ENCODE measurements around the gene STEAP4. TPM values are rescaled to one million over a fixed set of nuclear protein-coding genes. Genes with fewer than 3 reads are reported as not detected.
"Not testable (repeated sequence)": the region's sequence is repeated elsewhere in the genome, so short reads cannot be mapped to it uniquely, and the experiment has no call there.

The STEAP4 gene
- total and polyA plus RNA-seq, 4 donors, result 3.7 to 43.8 (median 12.8) TPM

DNA sequence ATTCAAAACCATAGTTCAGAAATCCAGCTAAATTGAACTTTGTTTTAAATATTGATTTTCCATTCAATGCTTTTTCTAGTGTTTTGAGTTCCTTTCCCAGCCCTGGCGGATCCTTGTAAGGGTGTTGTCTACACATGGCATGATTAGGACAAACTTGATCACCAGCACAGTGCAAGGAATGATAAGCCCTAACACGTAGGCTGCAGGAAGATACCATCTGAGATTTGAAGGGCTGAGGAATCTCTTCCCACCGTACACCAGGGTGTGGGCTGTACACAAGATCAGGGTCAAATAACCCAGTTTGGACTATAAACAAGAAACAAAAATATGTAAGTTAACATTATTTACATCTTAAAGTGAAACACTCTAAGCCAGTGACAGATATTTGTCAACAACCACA is 27.4 kb downstream of the STEAP4 start:
- no peak overlapping the region for H3K4me3 ChIP-seq (ENCODE audit: low read depth in 1 of 3, low read length in 3 of 3)
- H3K4me1 ChIP-seq (ENCODE audit: control insufficient read depth in 4 of 4, insufficient read depth in 4 of 4, low read length in 3 of 4), result no peaks in the 10 kb centered on the region
- H3K9ac ChIP-seq (ENCODE audit: low read depth in 1 of 2, low read length in 2 of 2), result no peak overlapping the region
- no peaks in the 10 kb centered on the region for H3K27me3 ChIP-seq (ENCODE audit: control insufficient read depth in 4 of 4, insufficient read depth in 4 of 4, low read length in 3 of 4)
- H3K27ac ChIP-seq (ENCODE audit: low read depth in 1 of 2, low read length in 2 of 2), result no peak overlapping the region
- 74% methylated on average over 3 of the region's 3 CpGs for WGBS
- no peaks in the 10 kb centered on the region for H3K9me3 ChIP-seq (ENCODE audit: control insufficient read depth in 4 of 4, low read length in 3 of 4)
- no peak for DNase-seq (ENCODE audit: low spot score)
- no peaks in the 10 kb centered on the region for H3K36me3 ChIP-seq (ENCODE audit: control insufficient read depth in 4 of 4, insufficient read depth in 3 of 4, low read depth in 1 of 4, low read length in 3 of 4)
- TF ChIP-seq RXRA (IDR thresholded peaks at IDR 0.05) (no peak), HNF4G (IDR thresholded peaks at IDR 0.05) (no peak), HNF4A (conservative IDR thresholded peaks at IDR 0.05) (no peak), GABPA (IDR thresholded peaks at IDR 0.05 in 1 of 2, conservative IDR thresholded peaks at IDR 0.05 in 1 of 2) (no peak)
- TF ChIP-seq, protein P1, sequence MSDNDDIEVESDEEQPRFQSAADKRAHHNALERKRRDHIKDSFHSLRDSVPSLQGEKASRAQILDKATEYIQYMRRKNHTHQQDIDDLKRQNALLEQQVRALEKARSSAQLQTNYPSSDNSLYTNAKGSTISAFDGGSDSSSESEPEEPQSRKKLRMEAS (IDR thresholded peaks at IDR 0.05), result no peak

DNA sequence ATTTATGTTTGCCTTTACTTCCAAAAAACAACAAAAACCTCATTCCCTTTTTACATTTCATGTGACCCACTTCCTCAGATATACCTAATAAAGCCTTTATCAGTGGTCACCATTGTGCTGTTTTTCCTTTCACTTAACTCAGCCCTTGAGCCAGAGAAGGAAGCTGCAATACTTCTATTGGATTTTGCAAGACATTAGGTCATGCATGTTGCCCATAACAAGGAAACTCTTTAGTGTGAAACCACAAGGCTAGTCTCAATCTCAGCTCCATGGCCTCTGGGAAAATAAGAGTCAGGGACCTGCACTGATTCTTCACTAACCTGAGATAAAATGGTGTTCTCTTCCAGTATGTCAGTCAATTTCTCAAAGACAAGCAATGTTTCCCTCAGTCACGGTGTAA is 27.8 kb downstream of the STEAP4 start:
- H3K9ac ChIP-seq (ENCODE audit: low read depth in 1 of 2, low read length in 2 of 2), result no peak overlapping the region
- 92% methylated on average over 1 of the region's 1 CpG for WGBS
- no peaks in the 10 kb centered on the region for H3K9me3 ChIP-seq (ENCODE audit: control insufficient read depth in 4 of 4, low read length in 3 of 4)
- H3K4me1 ChIP-seq (ENCODE audit: control insufficient read depth in 4 of 4, insufficient read depth in 4 of 4, low read length in 3 of 4), result no peaks in the 10 kb centered on the region
- no peak overlapping the region for H3K4me3 ChIP-seq (ENCODE audit: low read depth in 1 of 3, low read length in 3 of 3)
- no peak overlapping the region for H3K27ac ChIP-seq (ENCODE audit: low read depth in 1 of 2, low read length in 2 of 2)
- DNase-seq (ENCODE audit: low spot score), result no peak
- no peaks in the 10 kb centered on the region for H3K36me3 ChIP-seq (ENCODE audit: control insufficient read depth in 4 of 4, insufficient read depth in 3 of 4, low read depth in 1 of 4, low read length in 3 of 4)
- TF ChIP-seq, protein P1 (IDR thresholded peaks at IDR 0.05), result peak; percentile 10
- no peak for TF ChIP-seq NR2F2 (IDR thresholded peaks at IDR 0.05)
- TF ChIP-seq, protein P2, sequence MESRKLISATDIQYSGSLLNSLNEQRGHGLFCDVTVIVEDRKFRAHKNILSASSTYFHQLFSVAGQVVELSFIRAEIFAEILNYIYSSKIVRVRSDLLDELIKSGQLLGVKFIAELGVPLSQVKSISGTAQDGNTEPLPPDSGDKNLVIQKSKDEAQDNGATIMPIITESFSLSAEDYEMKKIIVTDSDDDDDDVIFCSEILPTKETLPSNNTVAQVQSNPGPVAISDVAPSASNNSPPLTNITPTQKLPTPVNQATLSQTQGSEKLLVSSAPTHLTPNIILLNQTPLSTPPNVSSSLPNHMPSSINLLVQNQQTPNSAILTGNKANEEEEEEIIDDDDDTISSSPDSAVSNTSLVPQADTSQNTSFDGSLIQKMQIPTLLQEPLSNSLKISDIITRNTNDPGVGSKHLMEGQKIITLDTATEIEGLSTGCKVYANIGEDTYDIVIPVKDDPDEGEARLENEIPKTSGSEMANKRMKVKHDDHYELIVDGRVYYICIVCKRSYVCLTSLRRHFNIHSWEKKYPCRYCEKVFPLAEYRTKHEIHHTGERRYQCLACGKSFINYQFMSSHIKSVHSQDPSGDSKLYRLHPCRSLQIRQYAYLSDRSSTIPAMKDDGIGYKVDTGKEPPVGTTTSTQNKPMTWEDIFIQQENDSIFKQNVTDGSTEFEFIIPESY (IDR thresholded peaks at IDR 0.05), result no peak
- TF ChIP-seq, protein P3, sequence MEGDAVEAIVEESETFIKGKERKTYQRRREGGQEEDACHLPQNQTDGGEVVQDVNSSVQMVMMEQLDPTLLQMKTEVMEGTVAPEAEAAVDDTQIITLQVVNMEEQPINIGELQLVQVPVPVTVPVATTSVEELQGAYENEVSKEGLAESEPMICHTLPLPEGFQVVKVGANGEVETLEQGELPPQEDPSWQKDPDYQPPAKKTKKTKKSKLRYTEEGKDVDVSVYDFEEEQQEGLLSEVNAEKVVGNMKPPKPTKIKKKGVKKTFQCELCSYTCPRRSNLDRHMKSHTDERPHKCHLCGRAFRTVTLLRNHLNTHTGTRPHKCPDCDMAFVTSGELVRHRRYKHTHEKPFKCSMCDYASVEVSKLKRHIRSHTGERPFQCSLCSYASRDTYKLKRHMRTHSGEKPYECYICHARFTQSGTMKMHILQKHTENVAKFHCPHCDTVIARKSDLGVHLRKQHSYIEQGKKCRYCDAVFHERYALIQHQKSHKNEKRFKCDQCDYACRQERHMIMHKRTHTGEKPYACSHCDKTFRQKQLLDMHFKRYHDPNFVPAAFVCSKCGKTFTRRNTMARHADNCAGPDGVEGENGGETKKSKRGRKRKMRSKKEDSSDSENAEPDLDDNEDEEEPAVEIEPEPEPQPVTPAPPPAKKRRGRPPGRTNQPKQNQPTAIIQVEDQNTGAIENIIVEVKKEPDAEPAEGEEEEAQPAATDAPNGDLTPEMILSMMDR (IDR thresholded peaks at IDR 0.05; ENCODE audit: low read depth, low read length, missing input control), result no peak
- no peak for TF ChIP-seq JUND (IDR thresholded peaks at IDR 0.05)
- TF ChIP-seq RAD21 (IDR thresholded peaks at IDR 0.05), result no peak
- no peaks in the 10 kb centered on the region for H3K27me3 ChIP-seq (ENCODE audit: control insufficient read depth in 4 of 4, insufficient read depth in 4 of 4, low read length in 3 of 4)

DNA sequence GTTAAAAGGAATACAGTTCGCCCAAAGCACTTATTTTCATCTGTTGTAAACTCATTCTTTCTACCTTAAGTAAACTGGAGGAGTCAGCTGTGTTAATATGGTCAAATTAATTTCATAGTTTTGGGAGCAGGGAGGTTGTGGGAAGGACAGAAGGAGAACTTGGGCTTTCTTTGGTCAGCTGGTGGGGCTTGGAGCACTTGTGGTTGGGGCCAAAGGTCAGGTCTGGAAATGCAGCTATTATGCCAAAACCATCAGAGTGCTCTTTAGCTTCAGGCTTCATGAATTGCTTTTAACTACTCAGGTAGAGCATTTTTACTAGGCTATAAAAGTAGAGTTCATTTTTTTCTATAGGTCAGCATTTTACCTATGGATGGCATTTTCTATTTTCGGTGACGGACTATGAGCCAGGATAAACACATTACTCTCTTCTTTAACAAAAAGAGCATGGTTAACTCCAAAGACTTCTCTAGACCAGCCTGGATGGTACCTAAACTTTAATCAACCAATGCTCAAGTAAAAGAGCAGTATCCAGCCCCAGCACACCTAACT is 30.0 kb downstream of the STEAP4 start:
- no peaks in the 10 kb centered on the region for H3K9me3 ChIP-seq (ENCODE audit: control insufficient read depth in 4 of 4, low read length in 3 of 4)
- DNase-seq (ENCODE audit: low spot score), result no peak
- H3K27me3 ChIP-seq (ENCODE audit: control insufficient read depth in 4 of 4, insufficient read depth in 4 of 4, low read length in 3 of 4), result no peaks in the 10 kb centered on the region
- no peak overlapping the region for H3K4me3 ChIP-seq (ENCODE audit: low read depth in 1 of 3, low read length in 3 of 3)
- TF ChIP-seq TAF1 (conservative IDR thresholded peaks at IDR 0.05) (no peak), YY1 (IDR thresholded peaks at IDR 0.05) (no peak), HNF4A (conservative IDR thresholded peaks at IDR 0.05) (peak; percentile 16 to 40), GABPA (IDR thresholded peaks at IDR 0.05 in 1 of 2, conservative IDR thresholded peaks at IDR 0.05 in 1 of 2) (no peak)
- no peaks in the 10 kb centered on the region for H3K4me1 ChIP-seq (ENCODE audit: control insufficient read depth in 4 of 4, insufficient read depth in 4 of 4, low read length in 3 of 4)
- no peaks in the 10 kb centered on the region for H3K36me3 ChIP-seq (ENCODE audit: control insufficient read depth in 4 of 4, insufficient read depth in 3 of 4, low read depth in 1 of 4, low read length in 3 of 4)
- 88% methylated on average over 3 of the region's 3 CpGs for WGBS
- no peak overlapping the region for H3K27ac ChIP-seq (ENCODE audit: low read depth in 1 of 2, low read length in 2 of 2)
- no peak overlapping the region for H3K9ac ChIP-seq (ENCODE audit: low read depth in 1 of 2, low read length in 2 of 2)

DNA sequence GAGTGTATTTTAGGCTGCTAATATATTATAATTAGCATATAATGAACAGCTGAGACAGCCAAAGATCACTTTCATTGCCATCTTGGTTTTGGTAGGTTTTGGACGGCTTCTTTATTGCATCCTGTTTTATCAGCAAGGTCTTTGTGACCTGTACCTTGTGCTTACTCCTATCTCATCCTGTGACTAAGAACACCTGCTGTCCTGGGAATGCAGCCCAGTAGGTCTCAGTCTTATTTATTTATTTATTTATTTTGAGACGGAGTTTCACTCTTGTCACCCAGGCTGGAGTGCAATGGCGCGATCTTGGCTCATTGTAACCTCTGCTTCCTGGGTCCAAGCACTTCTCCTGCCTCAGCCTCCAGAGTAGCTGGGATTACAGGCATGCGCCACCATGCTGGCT is 31.8 kb downstream of the STEAP4 start:
- not testable (repeated sequence) for H3K4me1 ChIP-seq (ENCODE audit: control insufficient read depth in 4 of 4, insufficient read depth in 4 of 4, low read length in 3 of 4); H3K36me3 ChIP-seq (ENCODE audit: control insufficient read depth in 4 of 4, insufficient read depth in 3 of 4, low read depth in 1 of 4, low read length in 3 of 4); H3K27ac ChIP-seq (ENCODE audit: low read depth in 1 of 2, low read length in 2 of 2); H3K9me3 ChIP-seq (ENCODE audit: control insufficient read depth in 4 of 4, low read length in 3 of 4); H3K9ac ChIP-seq (ENCODE audit: low read depth in 1 of 2, low read length in 2 of 2); DNase-seq (ENCODE audit: low spot score); H3K4me3 ChIP-seq (ENCODE audit: low read depth in 1 of 3, low read length in 3 of 3); H3K27me3 ChIP-seq (ENCODE audit: control insufficient read depth in 4 of 4, insufficient read depth in 4 of 4, low read length in 3 of 4)
- 82% methylated on average over 5 of the region's 5 CpGs for WGBS

All from liver (tissue), 9 donors.